Loucy (cell line): ENCODE measurements around the gene KCNC2.

Experiments used
- H2AFZ ChIP-seq: fragments of 200-600 bp; sonication (generic); 2 replicates; pipeline ENCODE4 v1.6.0; 2016; ENCODE audit warnings: antibody characterized with exemption, mild to moderate bottlenecking, low read length, moderate library complexity
- H3F3A ChIP-seq: fragments of 200-600 bp; 2 replicates; pipeline ENCODE4 v1.6.0; 2016; ENCODE audit warnings: antibody characterized with exemption, low read depth, mild to moderate bottlenecking
- H3K27me3 ChIP-seq: fragments of 200-600 bp; sonication (generic); 2 replicates; pipeline ENCODE4 v1.6.1; 2014; ENCODE audit warnings: low read length, mild to moderate bottlenecking; ENCODE audit not compliant: insufficient read depth, poor library complexity, severe bottlenecking
- H3K36me3 ChIP-seq: fragments of 200-600 bp; sonication (generic); 2 replicates; pipeline ENCODE4 v1.6.1; 2016; ENCODE audit warnings: low read length; ENCODE audit not compliant: insufficient read depth
- H3K4me1 ChIP-seq: fragments of 200-600 bp; sonication (generic); 2 replicates; pipeline ENCODE4 v1.5.1; 2014; ENCODE audit warnings: low read length, mild to moderate bottlenecking; ENCODE audit not compliant: insufficient read depth, poor library complexity, severe bottlenecking
- H3K4me2 ChIP-seq: fragments of 200-600 bp; sonication (generic); 2 replicates; pipeline ENCODE4 v1.6.0; 2014; ENCODE audit warnings: antibody characterized with exemption, low read length, low read depth, mild to moderate bottlenecking; ENCODE audit not compliant: poor library complexity, severe bottlenecking
- H3K4me3 ChIP-seq: fragments of 200-600 bp; sonication (generic); 2 replicates; pipeline ENCODE4 v1.5.1; 2014; ENCODE audit warnings: low read length, mild to moderate bottlenecking, mixed read lengths; ENCODE audit not compliant: poor library complexity, severe bottlenecking
- H3K79me2 ChIP-seq: fragments of 200-600 bp; sonication (generic); 2 replicates; pipeline ENCODE4 v1.6.1; 2014; ENCODE audit warnings: low read length; ENCODE audit not compliant: insufficient read depth
- H3K9ac ChIP-seq: fragments of 200-600 bp; sonication (generic); 2 replicates; pipeline ENCODE4 v1.6.0; 2014; ENCODE audit warnings: mild to moderate bottlenecking, low read depth, low read length, moderate library complexity; ENCODE audit not compliant: poor library complexity, severe bottlenecking
- H3K9me2 ChIP-seq: fragments of 200-600 bp; sonication (generic); replicated peaks from 2 replicates; pipeline ENCODE4 v1.6.1; 2016; ENCODE audit warnings: low read depth, low read length, mixed read lengths
- H3K9me3 ChIP-seq: fragments of 200-600 bp; sonication (generic); 2 replicates; pipeline ENCODE4 v1.6.1; 2014; ENCODE audit warnings: mild to moderate bottlenecking, antibody characterized with exemption, low read length, low read depth; ENCODE audit not compliant: insufficient read depth
- H4K20me1 ChIP-seq: fragments of 200-600 bp; sonication (generic); 2 replicates; pipeline ENCODE4 v1.6.0; 2014; ENCODE audit warnings: antibody characterized with exemption, low read length, mild to moderate bottlenecking; ENCODE audit not compliant: insufficient read depth, poor library complexity, severe bottlenecking
- EZH2phosphoT487 ChIP-seq: fragments of 200-600 bp; IDR thresholded peaks from 2 replicates; pipeline ENCODE4 v1.6.1; 2018; ENCODE audit warnings: antibody characterized with exemption, mild to moderate bottlenecking, moderate library complexity, borderline replicate concordance
- TF ChIP-seq, protein P1 (sequence below): fragments of 200-600 bp; sonication (generic); conservative IDR thresholded peaks from 2 replicates; pipeline ENCODE4 v1.5.1; 2014; ENCODE audit warnings: mild to moderate bottlenecking, antibody characterized with exemption, low read length

KCNC2 gene

DNA sequence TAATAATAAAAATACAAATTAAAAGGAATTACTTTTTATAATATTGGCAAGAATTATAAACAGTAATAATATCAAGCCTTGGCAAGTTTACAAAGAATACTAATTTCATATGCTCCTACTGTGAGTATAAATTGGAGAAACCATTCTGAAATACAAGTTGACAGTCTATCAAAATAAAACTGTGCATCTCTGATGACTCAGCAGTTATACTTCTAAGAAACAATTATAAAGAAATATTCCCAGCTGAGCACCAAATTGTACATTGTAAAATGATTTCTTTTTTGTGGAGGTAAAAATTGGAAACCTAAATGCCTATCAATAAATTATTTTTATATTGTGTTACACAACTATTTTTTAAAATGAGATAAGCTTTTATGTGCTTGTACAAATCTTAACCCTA is 35.5 kb upstream of the KCNC2 start:
- Histone ChIP-seq H4K20me1 (no peaks in the 10 kb centered on the region), H3K27me3 (no peaks in the 10 kb centered on the region), H3K4me2 (no peak overlapping the region), H3K9ac (no peak overlapping the region), H3K36me3 (no peaks in the 10 kb centered on the region), H3K79me2 (no peaks in the 10 kb centered on the region), H3K4me1 (no peaks in the 10 kb centered on the region), H3K9me2 (no peaks in the 10 kb centered on the region), H2AFZ (no peak overlapping the region), H3K4me3 (no peak overlapping the region), H3K9me3 (no peaks in the 10 kb centered on the region), H3F3A (no peaks in the 10 kb centered on the region)
- TF ChIP-seq, protein P1, sequence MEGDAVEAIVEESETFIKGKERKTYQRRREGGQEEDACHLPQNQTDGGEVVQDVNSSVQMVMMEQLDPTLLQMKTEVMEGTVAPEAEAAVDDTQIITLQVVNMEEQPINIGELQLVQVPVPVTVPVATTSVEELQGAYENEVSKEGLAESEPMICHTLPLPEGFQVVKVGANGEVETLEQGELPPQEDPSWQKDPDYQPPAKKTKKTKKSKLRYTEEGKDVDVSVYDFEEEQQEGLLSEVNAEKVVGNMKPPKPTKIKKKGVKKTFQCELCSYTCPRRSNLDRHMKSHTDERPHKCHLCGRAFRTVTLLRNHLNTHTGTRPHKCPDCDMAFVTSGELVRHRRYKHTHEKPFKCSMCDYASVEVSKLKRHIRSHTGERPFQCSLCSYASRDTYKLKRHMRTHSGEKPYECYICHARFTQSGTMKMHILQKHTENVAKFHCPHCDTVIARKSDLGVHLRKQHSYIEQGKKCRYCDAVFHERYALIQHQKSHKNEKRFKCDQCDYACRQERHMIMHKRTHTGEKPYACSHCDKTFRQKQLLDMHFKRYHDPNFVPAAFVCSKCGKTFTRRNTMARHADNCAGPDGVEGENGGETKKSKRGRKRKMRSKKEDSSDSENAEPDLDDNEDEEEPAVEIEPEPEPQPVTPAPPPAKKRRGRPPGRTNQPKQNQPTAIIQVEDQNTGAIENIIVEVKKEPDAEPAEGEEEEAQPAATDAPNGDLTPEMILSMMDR = no peak
- TF ChIP-seq EZH2phosphoT487 = no peak

DNA sequence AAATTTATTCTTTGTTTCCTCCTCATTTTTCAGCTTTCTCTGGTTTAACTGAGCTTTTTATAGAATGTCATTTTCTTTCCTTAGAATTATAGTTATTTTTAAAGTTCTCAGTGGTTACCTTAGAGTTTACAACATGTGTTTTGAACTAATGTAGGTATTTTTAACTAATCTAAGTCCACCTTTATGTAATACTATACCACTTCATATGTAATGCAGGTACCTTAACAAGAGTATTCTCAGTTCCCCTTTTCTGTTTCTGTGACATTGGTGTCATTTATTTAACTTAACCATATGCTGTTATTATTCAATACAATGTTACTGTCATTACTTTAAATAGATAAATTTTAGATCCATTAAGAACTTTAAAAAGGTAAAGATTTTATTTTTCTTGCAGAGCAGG is 30.3 kb upstream of the KCNC2 start:
- TF ChIP-seq, protein P1 = no peak
- TF ChIP-seq EZH2phosphoT487 = no peak
- Histone ChIP-seq H3F3A (no peaks in the 10 kb centered on the region), H3K4me3 (no peak overlapping the region), H3K9me3 (no peaks in the 10 kb centered on the region), H3K9ac (no peak overlapping the region), H3K4me2 (no peak overlapping the region), H3K4me1 (no peaks in the 10 kb centered on the region), H3K79me2 (no peaks in the 10 kb centered on the region), H2AFZ (no peak overlapping the region), H3K36me3 (no peaks in the 10 kb centered on the region), H3K27me3 (no peaks in the 10 kb centered on the region), H3K9me2 (no peaks in the 10 kb centered on the region), H4K20me1 (no peaks in the 10 kb centered on the region)

DNA sequence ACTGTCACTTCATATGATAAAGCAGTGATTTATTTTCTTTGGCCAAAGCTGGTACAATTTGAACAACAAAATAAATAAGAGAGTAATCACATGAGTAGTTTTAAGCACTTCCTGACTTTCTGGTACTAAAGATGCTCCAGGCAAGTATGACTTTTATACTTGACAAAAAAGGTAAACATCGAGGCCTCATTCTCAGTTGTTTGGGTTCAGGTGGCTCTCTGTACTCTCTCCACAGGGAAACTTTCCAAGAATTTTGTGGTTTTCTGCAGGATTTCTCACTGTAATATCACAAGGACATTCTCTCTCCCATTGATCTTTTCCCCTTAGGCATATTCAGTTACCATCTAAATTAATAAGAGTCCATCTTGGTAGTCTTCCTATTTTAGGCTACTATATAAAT is 26.6 kb upstream of the KCNC2 start:
- Histone ChIP-seq H3K4me3 (no peak overlapping the region), H4K20me1 (no peaks in the 10 kb centered on the region), H3K79me2 (no peaks in the 10 kb centered on the region), H3K9me2 (no peaks in the 10 kb centered on the region), H3K4me2 (no peak overlapping the region), H3K9ac (no peak overlapping the region), H3K9me3 (no peaks in the 10 kb centered on the region), H2AFZ (no peak overlapping the region), H3K36me3 (no peaks in the 10 kb centered on the region), H3K4me1 (no peaks in the 10 kb centered on the region), H3F3A (no peaks in the 10 kb centered on the region), H3K27me3 (no peaks in the 10 kb centered on the region)
- TF ChIP-seq, protein P1 = no peak
- no peak for TF ChIP-seq EZH2phosphoT487
